SU-DHL-6 (cell line): ENCODE results near the gene PSMD3.

Source experiments
- H2AFZ ChIP-seq: fragments of 200-600 bp; sonication (generic); 2 replicates; pipeline ENCODE4 v1.6.1; 2014; ENCODE audit warnings: low read depth, mild to moderate bottlenecking, moderate library complexity, mixed read lengths, antibody characterized with exemption, low read length; ENCODE audit not compliant: severe bottlenecking
- H3F3A ChIP-seq: fragments of 200-600 bp; shearing (Covaris generic); 2 replicates; pipeline ENCODE4 v1.6.0; 2016; ENCODE audit warnings: antibody characterized with exemption, mild to moderate bottlenecking; ENCODE audit not compliant: insufficient read depth
- H3K27ac ChIP-seq: fragments of 200-600 bp; sonication (generic); 2 replicates; pipeline ENCODE4 v1.5.1; 2016; ENCODE audit warnings: low read depth, mild to moderate bottlenecking, low read length, moderate library complexity, mixed read lengths
- H3K27me3 ChIP-seq: fragments of 200-600 bp; sonication (generic), shearing (Covaris generic); 2 replicates; pipeline ENCODE4 v1.6.0; 2014; ENCODE audit warnings: mild to moderate bottlenecking, low read length
- H3K36me3 ChIP-seq: fragments of 200-600 bp; sonication (generic); 2 replicates; pipeline ENCODE4 v1.6.1; 2014; ENCODE audit warnings: mild to moderate bottlenecking, low read length, mixed read lengths
- H3K4me2 ChIP-seq: fragments of 300-600, 200-600 bp; shearing (Covaris generic), sonication (generic); 2 replicates; pipeline ENCODE4 v1.6.0; 2014; ENCODE audit warnings: low read length, low read depth, mild to moderate bottlenecking; ENCODE audit not compliant: poor library complexity, severe bottlenecking
- H3K4me3 ChIP-seq: fragments of 200-600 bp; sonication (generic); 2 replicates; pipeline ENCODE4 v1.5.1; 2014; ENCODE audit warnings: antibody characterized with exemption, low read length, mild to moderate bottlenecking, mixed read lengths; ENCODE audit not compliant: insufficient read depth, poor library complexity, severe bottlenecking
- H3K79me2 ChIP-seq: fragments of 200-600 bp; sonication (generic); 2 replicates; pipeline ENCODE4 v1.6.1; 2014; ENCODE audit warnings: mild to moderate bottlenecking, low read length, moderate library complexity; ENCODE audit not compliant: insufficient read depth
- H3K9ac ChIP-seq: fragments of 200-600 bp; sonication (generic); 2 replicates; pipeline ENCODE4 v1.7.0; 2014; ENCODE audit warnings: mild to moderate bottlenecking, low read length
- H3K9me2 ChIP-seq: fragments of 200-600 bp; sonication (generic); replicated peaks from 2 replicates; pipeline ENCODE4 v1.6.1; 2014; ENCODE audit warnings: low read length; ENCODE audit not compliant: insufficient read depth
- H3K9me3 ChIP-seq: fragments of 200-600 bp; sonication (generic); 2 replicates; pipeline ENCODE4 v1.6.1; 2014; ENCODE audit warnings: low read length, mixed read lengths; ENCODE audit not compliant: insufficient read depth
- H4K20me1 ChIP-seq: fragments of 200-600 bp; sonication (generic); 2 replicates; pipeline ENCODE4 v1.6.1; 2014; ENCODE audit warnings: low read depth, mild to moderate bottlenecking, antibody characterized with exemption, low read length, moderate library complexity, mixed read lengths
- EZH2phosphoT487 ChIP-seq: fragments of 200-600 bp; sonication (generic), shearing (Covaris generic); conservative IDR thresholded peaks from 2 replicates; pipeline ENCODE4 v1.6.1; 2018; ENCODE audit warnings: mild to moderate bottlenecking, antibody characterized with exemption, low read length, moderate library complexity, mixed read lengths
- TF ChIP-seq, protein P1 (sequence below): fragments of 200-600 bp; sonication (generic); IDR thresholded peaks from one replicate; pipeline ENCODE4 v1.5.1; 2017; ENCODE audit warnings: antibody characterized with exemption, mild to moderate bottlenecking, low read length, moderate library complexity; ENCODE audit not compliant: insufficient read depth, poor library complexity, severe bottlenecking

Gene PSMD3

GRCh38 chr17:39935909-39936308, 44.7 kb upstream of the PSMD3 start:
- Histone ChIP-seq H3K9me3 (no peaks in the 10 kb centered on the region), H3F3A (no peaks in the 10 kb centered on the region), H4K20me1 (no peaks in the 10 kb centered on the region), H3K27ac (no peak overlapping the region), H3K9me2 (no peaks in the 10 kb centered on the region), H3K36me3 (no peaks in the 10 kb centered on the region), H3K79me2 (no peaks in the 10 kb centered on the region), H3K27me3 (no peaks in the 10 kb centered on the region), H3K4me2 (no peak overlapping the region), H3K4me3 (no peak overlapping the region), H3K9ac (no peak overlapping the region), H2AFZ (no peak overlapping the region)
- no peak for TF ChIP-seq EZH2phosphoT487
- TF ChIP-seq, protein P1, sequence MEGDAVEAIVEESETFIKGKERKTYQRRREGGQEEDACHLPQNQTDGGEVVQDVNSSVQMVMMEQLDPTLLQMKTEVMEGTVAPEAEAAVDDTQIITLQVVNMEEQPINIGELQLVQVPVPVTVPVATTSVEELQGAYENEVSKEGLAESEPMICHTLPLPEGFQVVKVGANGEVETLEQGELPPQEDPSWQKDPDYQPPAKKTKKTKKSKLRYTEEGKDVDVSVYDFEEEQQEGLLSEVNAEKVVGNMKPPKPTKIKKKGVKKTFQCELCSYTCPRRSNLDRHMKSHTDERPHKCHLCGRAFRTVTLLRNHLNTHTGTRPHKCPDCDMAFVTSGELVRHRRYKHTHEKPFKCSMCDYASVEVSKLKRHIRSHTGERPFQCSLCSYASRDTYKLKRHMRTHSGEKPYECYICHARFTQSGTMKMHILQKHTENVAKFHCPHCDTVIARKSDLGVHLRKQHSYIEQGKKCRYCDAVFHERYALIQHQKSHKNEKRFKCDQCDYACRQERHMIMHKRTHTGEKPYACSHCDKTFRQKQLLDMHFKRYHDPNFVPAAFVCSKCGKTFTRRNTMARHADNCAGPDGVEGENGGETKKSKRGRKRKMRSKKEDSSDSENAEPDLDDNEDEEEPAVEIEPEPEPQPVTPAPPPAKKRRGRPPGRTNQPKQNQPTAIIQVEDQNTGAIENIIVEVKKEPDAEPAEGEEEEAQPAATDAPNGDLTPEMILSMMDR, result no peak

DNA sequence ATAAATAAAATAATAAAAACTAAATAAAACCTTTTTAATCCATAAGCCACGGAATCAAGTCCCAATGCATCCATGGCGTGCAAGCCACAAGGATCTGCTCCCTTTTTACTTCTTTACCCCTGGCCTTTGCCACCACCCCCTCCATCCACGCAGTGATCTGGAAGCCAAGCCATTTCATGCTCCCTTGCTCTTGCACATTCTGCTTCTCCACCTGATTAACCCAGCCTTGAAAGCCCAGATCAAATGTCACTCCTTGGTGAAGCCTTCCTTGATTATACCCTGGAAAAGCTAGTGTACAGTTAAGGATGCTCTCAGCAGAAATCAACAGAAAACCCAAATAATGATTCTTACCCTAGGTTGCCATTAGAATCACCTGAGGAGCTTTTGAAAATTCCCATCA, 43.2 kb upstream of the PSMD3 start:
- Histone ChIP-seq H3K4me3 (no peak overlapping the region), H3K27ac (no peak overlapping the region), H3K9ac (no peak overlapping the region), H3K9me2 (no peaks in the 10 kb centered on the region), H3F3A (no peaks in the 10 kb centered on the region), H3K9me3 (no peaks in the 10 kb centered on the region), H3K4me2 (no peak overlapping the region), H3K79me2 (no peaks in the 10 kb centered on the region), H2AFZ (no peak overlapping the region), H4K20me1 (no peaks in the 10 kb centered on the region), H3K27me3 (no peaks in the 10 kb centered on the region), H3K36me3 (no peaks in the 10 kb centered on the region)
- TF ChIP-seq EZH2phosphoT487, result no peak
- TF ChIP-seq, protein P1, result no peak

- no peaks in the 10 kb centered on the region for H3K36me3 ChIP-seq
- H3F3A ChIP-seq, result no peaks in the 10 kb centered on the region
- TF ChIP-seq, protein P1, result no peak
- TF ChIP-seq EZH2phosphoT487, result no peak
- H3K79me2 ChIP-seq, result no peaks in the 10 kb centered on the region
- H3K27me3 ChIP-seq, result no peaks in the 10 kb centered on the region
- H3K27ac ChIP-seq, result no peak overlapping the region
- no peak overlapping the region for H2AFZ ChIP-seq
- H3K4me3 ChIP-seq, result no peak overlapping the region
- no peak overlapping the region for H3K4me2 ChIP-seq
- no peaks in the 10 kb centered on the region for H4K20me1 ChIP-seq
- H3K9me2 ChIP-seq, result no peaks in the 10 kb centered on the region
- no peak overlapping the region for H3K9ac ChIP-seq
- no peaks in the 10 kb centered on the region for H3K9me3 ChIP-seq
These were observed 42.3 kb upstream of the PSMD3 start for GRCh38 chr17:39938140-39938869.
